GM18951 (cell line): ENCODE data around the gene NMT2.

Experiments used
- POLR2A ChIP-seq: IDR thresholded peaks from 4 replicates; pipeline ENCODE4 v1.6.1; 2011; ENCODE audit warnings: mild to moderate bottlenecking; ENCODE audit not compliant: insufficient read length, insufficient read depth; ENCODE audit errors: extremely low read depth
- in situ Hi-C: fragments of 300-500 bp; cut with MboI; formaldehyde crosslinking; loops from one replicate; pipeline ENCODE4 v1.12.0; 2022; ENCODE audit warnings: low sequenced_read_pairs, mixed read lengths, inconsistent platforms; ENCODE audit not compliant: unreplicated experiment

NMT2 gene

DNA sequence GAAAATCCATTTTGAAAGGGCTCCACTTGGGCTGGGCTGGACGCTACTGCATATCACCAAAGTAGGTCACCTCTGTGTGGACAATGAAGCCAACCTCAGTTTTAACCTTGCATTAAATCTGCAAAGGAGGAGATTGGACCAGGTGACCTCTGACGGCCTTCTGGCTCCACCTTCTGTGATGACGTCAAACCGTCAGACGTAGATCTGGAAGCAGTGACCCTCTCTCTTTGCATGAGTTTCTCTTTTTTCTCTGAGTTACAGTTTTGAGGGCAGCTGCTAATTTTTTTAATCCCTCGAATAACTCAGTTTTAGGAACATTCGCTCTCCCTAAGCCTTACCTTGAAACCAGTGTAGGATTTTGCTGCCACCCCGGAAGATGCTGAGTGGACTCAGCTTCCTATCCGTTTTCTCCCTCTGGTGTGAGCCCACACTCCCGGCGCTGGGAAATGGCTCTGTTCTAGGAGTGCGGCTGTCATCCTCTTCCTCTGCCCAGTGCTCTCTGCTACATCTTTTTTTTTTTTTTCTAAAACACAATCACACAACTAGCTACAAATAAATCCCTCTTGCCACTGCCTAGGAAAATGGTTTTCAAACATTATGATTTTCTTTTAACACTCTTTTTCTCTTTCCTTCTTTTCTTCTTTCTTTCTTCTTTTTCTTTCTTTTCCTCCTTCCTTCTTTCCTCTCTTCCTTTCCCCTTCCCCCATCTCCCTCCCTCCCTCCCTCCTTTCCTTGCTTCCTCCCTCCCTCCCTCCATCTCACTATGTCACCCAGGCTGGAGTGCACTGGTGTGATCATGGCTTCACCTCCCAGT is 27.7 kb upstream of the NMT2 start:
- in situ Hi-C loops: no loop called here
- no peak for TF ChIP-seq POLR2A

- TF ChIP-seq POLR2A: no peak
- in situ Hi-C loops: no loop called here
Measured at GRCh38 chr10:15189133-15189885, 20.8 kb upstream of the NMT2 start.

GRCh38 chr10:15188603-15189002 is 20.1 kb upstream of the NMT2 start:
- in situ Hi-C loops: no loop called here
- TF ChIP-seq POLR2A: no peak

- TF ChIP-seq POLR2A: no peak
- in situ Hi-C loops: no loop called here
Measured at GRCh38 chr10:15183689-15184481, 15.4 kb upstream of the NMT2 start.

DNA sequence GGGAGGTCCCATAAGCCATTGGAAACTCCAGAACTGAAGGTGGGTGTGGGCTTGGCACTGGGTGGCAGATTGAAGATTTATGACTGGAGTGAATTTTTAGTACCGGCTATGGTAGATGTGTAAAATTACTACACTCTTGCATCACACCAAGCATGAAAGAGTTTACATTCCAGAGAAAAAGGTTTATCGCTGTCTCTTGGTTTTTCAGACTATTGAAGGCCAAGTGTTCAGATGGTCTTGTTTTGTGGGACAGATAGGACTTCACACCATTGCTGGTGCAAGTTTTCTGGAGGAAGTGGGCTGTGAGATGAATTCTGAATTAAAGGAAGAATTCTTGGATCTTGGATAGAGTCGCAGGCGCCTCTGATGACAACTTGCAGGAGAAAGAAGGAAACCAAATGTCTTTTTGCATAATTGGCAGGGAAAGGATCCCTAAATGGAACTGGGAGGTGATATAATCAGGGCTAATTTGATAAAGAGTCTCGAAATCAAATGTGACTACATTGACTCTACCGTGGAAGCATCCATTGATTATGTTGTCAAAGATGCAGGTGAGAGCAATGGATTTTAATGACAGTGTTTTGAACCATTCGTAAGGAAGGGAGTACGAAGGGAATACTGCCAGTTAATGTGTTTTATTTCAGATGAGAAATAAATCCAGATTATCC is 14.2 kb upstream of the NMT2 start:
- in situ Hi-C loops: no loop called here
- no peak for TF ChIP-seq POLR2A

DNA sequence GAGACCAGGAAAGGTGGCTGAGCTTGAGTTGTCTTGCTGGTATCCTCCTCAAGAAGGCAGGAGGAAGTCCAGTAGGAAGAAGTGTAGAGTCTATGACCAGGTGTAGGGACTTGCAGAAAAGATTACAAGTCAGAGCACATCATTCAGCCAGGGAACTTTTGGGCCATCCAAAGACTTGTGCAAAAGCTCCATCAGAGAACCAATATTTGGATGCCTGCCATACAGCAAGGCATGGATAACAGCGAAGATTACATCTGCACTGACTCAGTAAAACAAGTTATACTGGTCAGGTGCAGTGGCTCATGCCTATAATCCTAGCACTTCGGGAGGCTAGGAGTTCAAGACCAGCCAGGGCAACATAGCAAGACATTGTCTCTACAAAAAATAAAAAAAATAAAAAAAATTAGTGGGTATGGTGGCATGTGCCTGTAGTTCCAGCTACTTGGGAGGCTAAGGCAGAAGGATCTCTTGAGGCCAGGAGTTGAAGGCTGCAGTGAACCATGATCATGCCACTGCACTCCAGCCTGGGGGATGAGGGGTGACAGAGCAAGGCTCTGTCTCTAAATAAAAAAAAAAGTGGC is 13.2 kb upstream of the NMT2 start:
- in situ Hi-C loops: no loop called here
- no peak for TF ChIP-seq POLR2A

GRCh38 chr10:15180736-15181135 is 12.2 kb upstream of the NMT2 start:
- TF ChIP-seq POLR2A: no peak
- in situ Hi-C loops: no loop called here

GRCh38 chr10:15176269-15176668 is 7.8 kb upstream of the NMT2 start:
- in situ Hi-C loops: no loop called here
- TF ChIP-seq POLR2A: no peak

DNA sequence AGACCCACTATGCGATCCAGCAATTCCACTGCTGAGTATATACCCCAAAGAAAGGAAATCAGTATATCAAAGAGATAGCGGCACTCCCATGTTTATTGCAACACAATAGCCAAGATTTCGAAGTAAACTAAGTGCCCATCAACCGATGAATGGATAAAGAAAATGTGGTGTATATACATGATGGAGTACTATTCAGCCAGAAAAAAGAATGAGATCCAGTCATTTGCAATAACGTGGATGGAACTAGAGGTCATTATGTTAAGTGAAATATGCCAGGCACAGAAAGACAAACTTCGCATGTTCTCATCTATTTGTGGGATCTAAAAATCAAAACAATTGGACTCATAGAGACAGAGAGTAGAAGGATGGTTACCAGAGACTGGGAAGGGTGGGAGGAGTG is 7.1 kb upstream of the NMT2 start:
- in situ Hi-C loops: no loop called here
- TF ChIP-seq POLR2A: no peak

DNA sequence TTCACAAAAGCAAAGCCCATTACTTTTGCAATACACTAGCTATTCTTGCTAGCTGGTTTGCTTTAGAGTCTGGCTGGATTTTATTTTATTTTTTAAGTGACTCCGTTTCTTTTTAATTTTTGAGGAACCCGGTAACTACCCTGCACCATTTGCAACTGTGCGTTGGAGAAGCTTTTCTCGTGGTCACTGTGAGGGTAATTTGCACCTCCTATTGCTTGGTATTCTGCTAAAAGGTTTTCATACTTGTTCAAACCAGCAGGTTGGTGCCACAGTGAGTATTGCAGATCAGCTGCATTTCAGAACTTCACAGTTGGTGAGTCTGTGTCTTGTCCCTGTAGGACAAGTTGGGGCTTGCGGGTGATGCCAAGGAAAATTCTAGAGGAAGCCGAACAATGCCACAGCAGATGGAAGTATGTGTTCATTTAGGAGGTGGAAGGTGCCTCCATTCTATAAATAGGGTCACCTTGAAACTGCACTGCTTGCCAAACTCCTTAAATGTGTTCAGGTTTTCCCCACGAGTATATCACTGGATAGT is 3.9 kb upstream of the NMT2 start:
- no peak for TF ChIP-seq POLR2A

GRCh38 chr10:15169555-15170401 is 1.3 kb upstream of the NMT2 start:
- in situ Hi-C loops: no loop called here

More for the DNA sequence above, 3.9 kb upstream of the NMT2 start:
- in situ Hi-C loops: no loop called here

More at GRCh38 chr10:15169555-15170401, 1.3 kb upstream of the NMT2 start:
- no peak for TF ChIP-seq POLR2A
